ENCODE results near the gene NETO1.

DNA sequence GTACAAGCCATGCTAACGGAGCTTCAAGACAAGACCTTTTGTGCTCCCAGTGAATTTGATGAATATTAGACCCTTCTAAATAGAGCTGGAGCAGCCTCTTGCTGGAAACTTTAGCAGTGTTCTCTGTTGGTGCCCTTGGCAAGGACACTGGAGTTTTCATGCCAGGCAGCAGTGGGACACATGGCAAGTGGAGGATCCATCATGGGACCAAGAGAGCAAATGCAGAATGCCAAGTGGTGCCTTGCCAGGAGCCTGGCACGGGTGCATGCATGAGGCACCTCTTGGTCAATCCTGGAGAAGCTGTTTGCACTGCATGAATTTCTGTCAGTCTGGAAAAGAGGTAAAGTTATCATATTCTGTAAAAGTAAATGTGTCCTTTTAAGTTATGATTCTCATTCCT lies 59.1 kb downstream of the NETO1 start:
- TF ChIP-seq POLR2A (IDR thresholded peaks at IDR 0.05; ENCODE audit: low read depth, low read length), result no peak
- TF ChIP-seq, protein P1, sequence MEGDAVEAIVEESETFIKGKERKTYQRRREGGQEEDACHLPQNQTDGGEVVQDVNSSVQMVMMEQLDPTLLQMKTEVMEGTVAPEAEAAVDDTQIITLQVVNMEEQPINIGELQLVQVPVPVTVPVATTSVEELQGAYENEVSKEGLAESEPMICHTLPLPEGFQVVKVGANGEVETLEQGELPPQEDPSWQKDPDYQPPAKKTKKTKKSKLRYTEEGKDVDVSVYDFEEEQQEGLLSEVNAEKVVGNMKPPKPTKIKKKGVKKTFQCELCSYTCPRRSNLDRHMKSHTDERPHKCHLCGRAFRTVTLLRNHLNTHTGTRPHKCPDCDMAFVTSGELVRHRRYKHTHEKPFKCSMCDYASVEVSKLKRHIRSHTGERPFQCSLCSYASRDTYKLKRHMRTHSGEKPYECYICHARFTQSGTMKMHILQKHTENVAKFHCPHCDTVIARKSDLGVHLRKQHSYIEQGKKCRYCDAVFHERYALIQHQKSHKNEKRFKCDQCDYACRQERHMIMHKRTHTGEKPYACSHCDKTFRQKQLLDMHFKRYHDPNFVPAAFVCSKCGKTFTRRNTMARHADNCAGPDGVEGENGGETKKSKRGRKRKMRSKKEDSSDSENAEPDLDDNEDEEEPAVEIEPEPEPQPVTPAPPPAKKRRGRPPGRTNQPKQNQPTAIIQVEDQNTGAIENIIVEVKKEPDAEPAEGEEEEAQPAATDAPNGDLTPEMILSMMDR (conservative IDR thresholded peaks at IDR 0.05; ENCODE audit: low read depth, low read length), result no peak
- no peak for TF ChIP-seq SMC3 (IDR thresholded peaks at IDR 0.05; ENCODE audit: low read depth, low read length)
- no peak for TF ChIP-seq RCOR1 (IDR thresholded peaks at IDR 0.05; ENCODE audit: insufficient replicate concordance, low read length)
- no peak for TF ChIP-seq MXI1 (IDR thresholded peaks at IDR 0.05; ENCODE audit: borderline replicate concordance, low read depth, low read length)
- TF ChIP-seq RAD21 (IDR thresholded peaks at IDR 0.05; ENCODE audit: low read length), result no peak
- TF ChIP-seq MAFK (IDR thresholded peaks at IDR 0.05; ENCODE audit: low read depth, low read length), result no peak
- TF ChIP-seq, protein P2, sequence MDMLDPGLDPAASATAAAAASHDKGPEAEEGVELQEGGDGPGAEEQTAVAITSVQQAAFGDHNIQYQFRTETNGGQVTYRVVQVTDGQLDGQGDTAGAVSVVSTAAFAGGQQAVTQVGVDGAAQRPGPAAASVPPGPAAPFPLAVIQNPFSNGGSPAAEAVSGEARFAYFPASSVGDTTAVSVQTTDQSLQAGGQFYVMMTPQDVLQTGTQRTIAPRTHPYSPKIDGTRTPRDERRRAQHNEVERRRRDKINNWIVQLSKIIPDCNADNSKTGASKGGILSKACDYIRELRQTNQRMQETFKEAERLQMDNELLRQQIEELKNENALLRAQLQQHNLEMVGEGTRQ (IDR thresholded peaks at IDR 0.05; ENCODE audit: low read depth, low read length), result no peak
